Measurements from ENCODE around the gene ITPKB.

Gene ITPKB

GRCh38 chr1:226698659-226699058 lies 40.4 kb downstream of the ITPKB start:
- H3K27ac ChIP-seq (ENCODE audit: low read depth, low read length): no peak overlapping the region
- peaks cover 3 to 70% (median 36%) of the 10 kb centered on the region in 5 donors for H3K4me1 ChIP-seq (ENCODE audit: control insufficient read depth in 5 of 5, insufficient read depth in 5 of 5, low read length in 5 of 5)
- H3K9ac ChIP-seq (ENCODE audit: low read length in 5 of 5): no peak overlapping the region

GRCh38 chr1:226697929-226698544 lies 41.0 kb downstream of the ITPKB start:
- Histone ChIP-seq H3K4me3 (ENCODE audit: low read depth in 1 of 5, low read length in 5 of 5) (no peak overlapping the region), H3K36me3 (ENCODE audit: control insufficient read depth in 5 of 5, insufficient read depth in 5 of 5, low read length in 5 of 5) (peaks cover 0 to 15% (median 5%) of the 10 kb centered on the region in 5 donors), H3K27me3 (ENCODE audit: control insufficient read depth in 5 of 5, insufficient read depth in 4 of 5, low read length in 5 of 5) (no peaks in the 10 kb centered on the region), H3K27ac (ENCODE audit: low read depth, low read length) (peak overlapping the region; percentile 43), H3K9ac (ENCODE audit: low read length in 5 of 5) (peak overlapping the region in 1 of 5 donors; percentile 37), H3K9me3 (ENCODE audit: control insufficient read depth in 5 of 5, low read length in 5 of 5) (no peaks in the 10 kb centered on the region), H3K4me1 (ENCODE audit: control insufficient read depth in 5 of 5, insufficient read depth in 5 of 5, low read length in 5 of 5) (peaks cover 4 to 69% (median 36%) of the 10 kb centered on the region in 5 donors)

More at GRCh38 chr1:226698659-226699058, 40.4 kb downstream of the ITPKB start:
- H3K9me3 ChIP-seq (ENCODE audit: control insufficient read depth in 5 of 5, low read length in 5 of 5): no peaks in the 10 kb centered on the region
- H3K4me3 ChIP-seq (ENCODE audit: low read depth in 1 of 5, low read length in 5 of 5): no peak overlapping the region
- H3K27me3 ChIP-seq (ENCODE audit: control insufficient read depth in 5 of 5, insufficient read depth in 4 of 5, low read length in 5 of 5): no peaks in the 10 kb centered on the region
- peaks cover 0 to 15% (median 5%) of the 10 kb centered on the region in 5 donors for H3K36me3 ChIP-seq (ENCODE audit: control insufficient read depth in 5 of 5, insufficient read depth in 5 of 5, low read length in 5 of 5)

- H3K4me3 ChIP-seq (ENCODE audit: low read depth in 1 of 5, low read length in 5 of 5): no peak overlapping the region
- no peaks in the 10 kb centered on the region for H3K9me3 ChIP-seq (ENCODE audit: control insufficient read depth in 5 of 5, low read length in 5 of 5)
- no peaks in the 10 kb centered on the region for H3K27me3 ChIP-seq (ENCODE audit: control insufficient read depth in 5 of 5, insufficient read depth in 4 of 5, low read length in 5 of 5)
- peaks cover 0 to 15% (median 5%) of the 10 kb centered on the region in 5 donors for H3K36me3 ChIP-seq (ENCODE audit: control insufficient read depth in 5 of 5, insufficient read depth in 5 of 5, low read length in 5 of 5)
- peak overlapping the region; percentile 43 for H3K27ac ChIP-seq (ENCODE audit: low read depth, low read length)
- H3K9ac ChIP-seq (ENCODE audit: low read length in 5 of 5): peak overlapping the region in 1 of 5 donors; percentile 37
- H3K4me1 ChIP-seq (ENCODE audit: control insufficient read depth in 5 of 5, insufficient read depth in 5 of 5, low read length in 5 of 5): peaks cover 7 to 69% (median 36%) of the 10 kb centered on the region in 5 donors
These were observed 41.7 kb downstream of the ITPKB start for GRCh38 chr1:226697151-226697928.

GRCh38 chr1:226696547-226696946 lies 42.5 kb downstream of the ITPKB start:
- H3K4me1 ChIP-seq (ENCODE audit: control insufficient read depth in 5 of 5, insufficient read depth in 5 of 5, low read length in 5 of 5): peaks cover 7 to 69% (median 36%) of the 10 kb centered on the region in 5 donors

GRCh38 chr1:226695335-226695900 lies 43.7 kb downstream of the ITPKB start:
- H3K4me1 ChIP-seq (ENCODE audit: control insufficient read depth in 5 of 5, insufficient read depth in 5 of 5, low read length in 5 of 5): peaks cover 10 to 76% (median 46%) of the 10 kb centered on the region in 5 donors

More at GRCh38 chr1:226696547-226696946, 42.5 kb downstream of the ITPKB start:
- Histone ChIP-seq H3K27me3 (ENCODE audit: control insufficient read depth in 5 of 5, insufficient read depth in 4 of 5, low read length in 5 of 5) (no peaks in the 10 kb centered on the region), H3K36me3 (ENCODE audit: control insufficient read depth in 5 of 5, insufficient read depth in 5 of 5, low read length in 5 of 5) (peaks cover 0 to 15% (median 5%) of the 10 kb centered on the region in 5 donors), H3K4me3 (ENCODE audit: low read depth in 1 of 5, low read length in 5 of 5) (no peak overlapping the region), H3K9me3 (ENCODE audit: control insufficient read depth in 5 of 5, low read length in 5 of 5) (no peaks in the 10 kb centered on the region), H3K9ac (ENCODE audit: low read length in 5 of 5) (no peak overlapping the region), H3K27ac (ENCODE audit: low read depth, low read length) (peak overlapping the region; percentile 13)

GRCh38 chr1:226692823-226693222 lies 46.3 kb downstream of the ITPKB start:
- Histone ChIP-seq H3K4me3 (ENCODE audit: low read depth in 1 of 5, low read length in 5 of 5) (no peak overlapping the region), H3K36me3 (ENCODE audit: control insufficient read depth in 5 of 5, insufficient read depth in 5 of 5, low read length in 5 of 5) (peaks cover 0 to 8% (median 0%) of the 10 kb centered on the region in 5 donors), H3K9ac (ENCODE audit: low read length in 5 of 5) (no peak overlapping the region), H3K9me3 (ENCODE audit: control insufficient read depth in 5 of 5, low read length in 5 of 5) (no peaks in the 10 kb centered on the region), H3K4me1 (ENCODE audit: control insufficient read depth in 5 of 5, insufficient read depth in 5 of 5, low read length in 5 of 5) (peaks cover 15 to 85% (median 68%) of the 10 kb centered on the region in 5 donors), H3K27ac (ENCODE audit: low read depth, low read length) (peak overlapping the region; percentile 76), H3K27me3 (ENCODE audit: control insufficient read depth in 5 of 5, insufficient read depth in 4 of 5, low read length in 5 of 5) (no peaks in the 10 kb centered on the region)

More at GRCh38 chr1:226695335-226695900, 43.7 kb downstream of the ITPKB start:
- Histone ChIP-seq H3K36me3 (ENCODE audit: control insufficient read depth in 5 of 5, insufficient read depth in 5 of 5, low read length in 5 of 5) (peaks cover 0 to 15% (median 5%) of the 10 kb centered on the region in 5 donors), H3K9ac (ENCODE audit: low read length in 5 of 5) (peak overlapping the region in 1 of 5 donors; percentile 21), H3K27me3 (ENCODE audit: control insufficient read depth in 5 of 5, insufficient read depth in 4 of 5, low read length in 5 of 5) (no peaks in the 10 kb centered on the region), H3K9me3 (ENCODE audit: control insufficient read depth in 5 of 5, low read length in 5 of 5) (no peaks in the 10 kb centered on the region), H3K4me3 (ENCODE audit: low read depth in 1 of 5, low read length in 5 of 5) (no peak overlapping the region), H3K27ac (ENCODE audit: low read depth, low read length) (no peak overlapping the region)

GRCh38 chr1:226692051-226692792 lies 46.9 kb downstream of the ITPKB start:
- Histone ChIP-seq H3K9ac (ENCODE audit: low read length in 5 of 5) (no peak overlapping the region), H3K4me1 (ENCODE audit: control insufficient read depth in 5 of 5, insufficient read depth in 5 of 5, low read length in 5 of 5) (peaks cover 15 to 85% (median 68%) of the 10 kb centered on the region in 5 donors), H3K9me3 (ENCODE audit: control insufficient read depth in 5 of 5, low read length in 5 of 5) (no peaks in the 10 kb centered on the region), H3K36me3 (ENCODE audit: control insufficient read depth in 5 of 5, insufficient read depth in 5 of 5, low read length in 5 of 5) (peaks cover 0 to 8% (median 0%) of the 10 kb centered on the region in 5 donors), H3K27me3 (ENCODE audit: control insufficient read depth in 5 of 5, insufficient read depth in 4 of 5, low read length in 5 of 5) (no peaks in the 10 kb centered on the region), H3K4me3 (ENCODE audit: low read depth in 1 of 5, low read length in 5 of 5) (no peak overlapping the region), H3K27ac (ENCODE audit: low read depth, low read length) (peak overlapping the region; percentile 76)

GRCh38 chr1:226691247-226691646 lies 47.8 kb downstream of the ITPKB start:
- H3K4me3 ChIP-seq (ENCODE audit: low read depth in 1 of 5, low read length in 5 of 5): no peak overlapping the region
- H3K9me3 ChIP-seq (ENCODE audit: control insufficient read depth in 5 of 5, low read length in 5 of 5): no peaks in the 10 kb centered on the region
- peak overlapping the region; percentile 76 for H3K27ac ChIP-seq (ENCODE audit: low read depth, low read length)
- no peaks in the 10 kb centered on the region for H3K27me3 ChIP-seq (ENCODE audit: control insufficient read depth in 5 of 5, insufficient read depth in 4 of 5, low read length in 5 of 5)
- peaks cover 0 to 6% (median 0%) of the 10 kb centered on the region in 5 donors for H3K36me3 ChIP-seq (ENCODE audit: control insufficient read depth in 5 of 5, insufficient read depth in 5 of 5, low read length in 5 of 5)
- H3K4me1 ChIP-seq (ENCODE audit: control insufficient read depth in 5 of 5, insufficient read depth in 5 of 5, low read length in 5 of 5): peaks cover 13 to 85% (median 75%) of the 10 kb centered on the region in 5 donors
- H3K9ac ChIP-seq (ENCODE audit: low read length in 5 of 5): no peak overlapping the region

- H3K4me3 ChIP-seq (ENCODE audit: low read depth in 1 of 5, low read length in 5 of 5): no peak overlapping the region
- peak overlapping the region; percentile 76 for H3K27ac ChIP-seq (ENCODE audit: low read depth, low read length)
- H3K9me3 ChIP-seq (ENCODE audit: control insufficient read depth in 5 of 5, low read length in 5 of 5): no peaks in the 10 kb centered on the region
- peaks cover 0 to 6% (median 0%) of the 10 kb centered on the region in 5 donors for H3K36me3 ChIP-seq (ENCODE audit: control insufficient read depth in 5 of 5, insufficient read depth in 5 of 5, low read length in 5 of 5)
- no peak overlapping the region for H3K9ac ChIP-seq (ENCODE audit: low read length in 5 of 5)
- H3K4me1 ChIP-seq (ENCODE audit: control insufficient read depth in 5 of 5, insufficient read depth in 5 of 5, low read length in 5 of 5): peaks cover 13 to 85% (median 76%) of the 10 kb centered on the region in 5 donors
- no peaks in the 10 kb centered on the region for H3K27me3 ChIP-seq (ENCODE audit: control insufficient read depth in 5 of 5, insufficient read depth in 4 of 5, low read length in 5 of 5)
These were observed 48.6 kb downstream of the ITPKB start for GRCh38 chr1:226690460-226690982.

All from subcutaneous abdominal adipose tissue (tissue), 5 donors.